ENCODE measurements around the gene CA7.
"Not testable (repeated sequence)": the region's sequence is repeated elsewhere in the genome, so short reads cannot be mapped to it uniquely, and the experiment has no call there.

Gene CA7

GRCh38 chr16:66863707-66864106, 19.5 kb downstream of the CA7 start:
- TF ChIP-seq CTCF (IDR thresholded peaks at IDR 0.05), result no peak
- peaks cover 11 to 12% of the 10 kb centered on the region in 2 experiments for H3K4me1 ChIP-seq (ENCODE audit: control insufficient read depth in 1 of 2, insufficient read depth in 1 of 2, low read depth in 1 of 2, low read length in 1 of 2)
- no peaks in the 10 kb centered on the region for H3K27me3 ChIP-seq
- H3K27ac ChIP-seq, result no peak overlapping the region
- no peaks in the 10 kb centered on the region for H3K9me3 ChIP-seq
- no peaks in the 10 kb centered on the region for H3K36me3 ChIP-seq
- no peak overlapping the region for H3K4me3 ChIP-seq (ENCODE audit: low read depth in 1 of 2, low read length in 1 of 2)

GRCh38 chr16:66869424-66869823, 25.2 kb downstream of the CA7 start:
- Histone ChIP-seq H3K9me3 (no peaks in the 10 kb centered on the region), H3K4me1 (ENCODE audit: control insufficient read depth in 1 of 2, insufficient read depth in 1 of 2, low read depth in 1 of 2, low read length in 1 of 2) (peaks cover 11 to 15% of the 10 kb centered on the region in 2 experiments), H3K4me3 (ENCODE audit: low read depth in 1 of 2, low read length in 1 of 2) (no peak overlapping the region), H3K36me3 (no peaks in the 10 kb centered on the region), H3K27me3 (no peaks in the 10 kb centered on the region), H3K27ac (no peak overlapping the region)
- no peak for TF ChIP-seq CTCF (IDR thresholded peaks at IDR 0.05)

- H3K27me3 ChIP-seq; H3K36me3 ChIP-seq; H3K4me3 ChIP-seq (ENCODE audit: low read depth in 1 of 2, low read length in 1 of 2); H3K27ac ChIP-seq; H3K9me3 ChIP-seq: not testable (repeated sequence)
- H3K4me1 ChIP-seq (ENCODE audit: control insufficient read depth in 1 of 2, insufficient read depth in 1 of 2, low read depth in 1 of 2, low read length in 1 of 2), result peaks cover 11 to 15% of the 10 kb centered on the region in 2 experiments
Measured at GRCh38 chr16:66871363-66871762, 27.1 kb downstream of the CA7 start.

- no peaks in the 10 kb centered on the region for H3K36me3 ChIP-seq
- H3K4me1 ChIP-seq (ENCODE audit: control insufficient read depth in 1 of 2, insufficient read depth in 1 of 2, low read depth in 1 of 2, low read length in 1 of 2), result peaks cover 11 to 15% of the 10 kb centered on the region in 2 experiments
- no peak overlapping the region for H3K4me3 ChIP-seq (ENCODE audit: low read depth in 1 of 2, low read length in 1 of 2)
- H3K9me3 ChIP-seq, result no peaks in the 10 kb centered on the region
- no peak overlapping the region for H3K27ac ChIP-seq
- H3K27me3 ChIP-seq, result no peaks in the 10 kb centered on the region
- no peak for TF ChIP-seq CTCF (IDR thresholded peaks at IDR 0.05)
Measured at GRCh38 chr16:66871840-66872239, 27.6 kb downstream of the CA7 start.

GRCh38 chr16:66872559-66872942, 28.3 kb downstream of the CA7 start:
- H3K27ac ChIP-seq, result peak overlapping the region; percentile 72
- H3K4me3 ChIP-seq (ENCODE audit: low read depth in 1 of 2, low read length in 1 of 2), result peak overlapping the region; percentile 36 to 54
- H3K27me3 ChIP-seq, result no peaks in the 10 kb centered on the region
- no peaks in the 10 kb centered on the region for H3K36me3 ChIP-seq
- no peaks in the 10 kb centered on the region for H3K9me3 ChIP-seq
- TF ChIP-seq CTCF (IDR thresholded peaks at IDR 0.05), result no peak
- H3K4me1 ChIP-seq (ENCODE audit: control insufficient read depth in 1 of 2, insufficient read depth in 1 of 2, low read depth in 1 of 2, low read length in 1 of 2), result peaks cover 11 to 15% of the 10 kb centered on the region in 2 experiments

- H3K4me3 ChIP-seq (ENCODE audit: low read depth in 1 of 2, low read length in 1 of 2), result peak overlapping the region; percentile 36 to 54
- H3K4me1 ChIP-seq (ENCODE audit: control insufficient read depth in 1 of 2, insufficient read depth in 1 of 2, low read depth in 1 of 2, low read length in 1 of 2), result peaks cover 12 to 17% of the 10 kb centered on the region in 2 experiments
- H3K27ac ChIP-seq, result peak overlapping the region; percentile 72
- H3K27me3 ChIP-seq, result no peaks in the 10 kb centered on the region
- TF ChIP-seq CTCF (IDR thresholded peaks at IDR 0.05), result peak; percentile 90
- H3K9me3 ChIP-seq, result no peaks in the 10 kb centered on the region
- H3K36me3 ChIP-seq, result no peaks in the 10 kb centered on the region
Measured at GRCh38 chr16:66872943-66873684, 28.9 kb downstream of the CA7 start.
